Fibroblast of lung (primary cell): ENCODE measurements around the gene PTPN9. TPM values are rescaled to one million over a fixed set of nuclear protein-coding genes. Genes with fewer than 3 reads are reported as not detected.
"Not testable (repeated sequence)": the region's sequence is repeated elsewhere in the genome, so short reads cannot be mapped to it uniquely, and the experiment has no call there.

Experiments used
- DNase-seq, 2 donors: peaks; one replicate each; pipeline versions ENCODE4 v3.0.0 to v3.0.0-alpha.2; 2010; ENCODE audit warnings: low read depth in 2 of 2
- H2AFZ ChIP-seq: 2 replicates; pipeline ENCODE4 v1.5.1; 2012; ENCODE audit warnings: low read length, control low read depth, inconsistent platforms
- H3K27ac ChIP-seq: 2 replicates; pipeline ENCODE4 v1.5.1; 2011; ENCODE audit warnings: low read length, control low read depth; ENCODE audit not compliant: insufficient read depth
- H3K27me3 ChIP-seq: 2 replicates; pipeline ENCODE4 v1.5.1; 2011; ENCODE audit warnings: mild to moderate bottlenecking, low read length; ENCODE audit not compliant: control insufficient read depth, insufficient read depth
- H3K36me3 ChIP-seq: 2 replicates; pipeline ENCODE4 v1.5.1; 2011; ENCODE audit warnings: low read length; ENCODE audit not compliant: control insufficient read depth, insufficient read depth
- H3K4me1 ChIP-seq: 2 replicates; pipeline ENCODE4 v1.5.1; 2011; ENCODE audit warnings: low read length; ENCODE audit not compliant: control insufficient read depth, insufficient read depth; ENCODE audit errors: extremely low read depth
- H3K4me2 ChIP-seq: 2 replicates; pipeline ENCODE4 v1.5.1; 2011; ENCODE audit warnings: low read length, control low read depth; ENCODE audit not compliant: insufficient read depth; ENCODE audit errors: extremely low read depth
- H3K4me3 ChIP-seq, 4 experiments: fragments of 200-600 bp in 1 of 4; sonication (generic) in 1 of 4; replicated peaks in 1 of 4; 2 replicates each; pipeline ENCODE4 v1.5.1; 2011 to 2016; ENCODE audit warnings: low read length in 4 of 4, low read depth in 3 of 4, mild to moderate bottlenecking in 3 of 4, control low read depth in 2 of 4, inconsistent platforms in 1 of 4, mixed read lengths in 1 of 4; ENCODE audit not compliant: insufficient read depth in 1 of 4; ENCODE audit errors: control extremely low read depth in 1 of 4
- H3K79me2 ChIP-seq: 2 replicates; pipeline ENCODE4 v1.5.1; 2012; ENCODE audit warnings: mild to moderate bottlenecking, low read length, inconsistent platforms; ENCODE audit not compliant: control insufficient read depth, insufficient read depth
- H3K9ac ChIP-seq: 2 replicates; pipeline ENCODE4 v1.5.1; 2011; ENCODE audit warnings: mild to moderate bottlenecking, low read length, control low read depth; ENCODE audit not compliant: insufficient read depth
- H3K9me3 ChIP-seq: 2 replicates; pipeline ENCODE4 v1.5.1; 2012; ENCODE audit warnings: low read depth, low read length; ENCODE audit not compliant: control insufficient read depth, insufficient read depth
- H4K20me1 ChIP-seq: 2 replicates; pipeline ENCODE4 v1.5.1; 2011; ENCODE audit warnings: low read length; ENCODE audit not compliant: control insufficient read depth, insufficient read depth; ENCODE audit errors: extremely low read depth
- EZH2 ChIP-seq: IDR thresholded peaks from 2 replicates; pipeline ENCODE4 v1.5.1; 2012; ENCODE audit warnings: low read length, control low read depth, mild to moderate bottlenecking; ENCODE audit errors: missing control alignments
- polyA plus RNA-seq, 2 donors: library from polyadenylated mRNA; depleted of rRNA in 1 of 2; stranded (reverse) in 1 of 2; unstranded in 1 of 2; fragments of >200 nt; gene quantifications; 2 replicates each; pipeline ENCODE4 v1.2.1, GENCODE V29; 2011 to 2012; ENCODE audit warnings: missing spikeins in 1 of 2
- total RNA-seq: library from RNA; depleted of rRNA; stranded (reverse); fragments of >200 nt; gene quantifications from 2 replicates; pipeline ENCODE4 v1.2.1, GENCODE V29; 2014
- TF ChIP-seq, protein P1 (sequence below), 2 donors: IDR thresholded peaks in 1 of 2; conservative IDR thresholded peaks in 1 of 2; 1 replicate in 1 of 2; 2 replicates in 1 of 2; pipeline ENCODE4 v1.5.1; 2011 to 2012; ENCODE audit warnings: low read length in 2 of 2, control low read depth in 1 of 2, inconsistent platforms in 1 of 2, low read depth in 1 of 2, mild to moderate bottlenecking in 1 of 2

PTPN9 gene
- total and polyA plus RNA-seq, 2 donors (not counting 1 experiment from before 2014, with no cell fraction given), result 20.6 to 41.6 TPM

DNA sequence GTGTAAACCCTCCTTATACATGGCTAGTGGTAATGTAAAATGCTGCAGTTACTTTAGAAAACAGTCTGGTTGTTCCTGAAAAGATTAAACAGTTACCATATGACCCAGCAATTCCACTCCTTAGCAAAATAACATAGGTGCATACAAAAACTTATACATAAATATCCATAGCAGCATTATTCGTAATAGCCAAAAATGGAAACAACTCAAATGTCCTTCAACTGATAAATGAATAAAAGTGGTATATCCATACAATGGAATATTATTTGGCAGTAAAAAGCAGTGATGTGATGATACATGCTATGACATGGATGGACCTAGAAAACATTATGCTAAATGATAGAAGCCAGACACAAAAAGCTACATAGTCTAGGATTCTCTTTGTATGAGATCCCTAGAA is 96.0 kb downstream of the PTPN9 start:
- no peaks in the 10 kb centered on the region for H3K79me2 ChIP-seq
- H3K9me3 ChIP-seq, result no peaks in the 10 kb centered on the region
- no peak overlapping the region for H3K4me2 ChIP-seq
- no peak for TF ChIP-seq EZH2
- TF ChIP-seq, protein P1, sequence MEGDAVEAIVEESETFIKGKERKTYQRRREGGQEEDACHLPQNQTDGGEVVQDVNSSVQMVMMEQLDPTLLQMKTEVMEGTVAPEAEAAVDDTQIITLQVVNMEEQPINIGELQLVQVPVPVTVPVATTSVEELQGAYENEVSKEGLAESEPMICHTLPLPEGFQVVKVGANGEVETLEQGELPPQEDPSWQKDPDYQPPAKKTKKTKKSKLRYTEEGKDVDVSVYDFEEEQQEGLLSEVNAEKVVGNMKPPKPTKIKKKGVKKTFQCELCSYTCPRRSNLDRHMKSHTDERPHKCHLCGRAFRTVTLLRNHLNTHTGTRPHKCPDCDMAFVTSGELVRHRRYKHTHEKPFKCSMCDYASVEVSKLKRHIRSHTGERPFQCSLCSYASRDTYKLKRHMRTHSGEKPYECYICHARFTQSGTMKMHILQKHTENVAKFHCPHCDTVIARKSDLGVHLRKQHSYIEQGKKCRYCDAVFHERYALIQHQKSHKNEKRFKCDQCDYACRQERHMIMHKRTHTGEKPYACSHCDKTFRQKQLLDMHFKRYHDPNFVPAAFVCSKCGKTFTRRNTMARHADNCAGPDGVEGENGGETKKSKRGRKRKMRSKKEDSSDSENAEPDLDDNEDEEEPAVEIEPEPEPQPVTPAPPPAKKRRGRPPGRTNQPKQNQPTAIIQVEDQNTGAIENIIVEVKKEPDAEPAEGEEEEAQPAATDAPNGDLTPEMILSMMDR (conservative IDR thresholded peaks at IDR 0.05 in 1 of 2, IDR thresholded peaks at IDR 0.05 in 1 of 2; ENCODE audit: low read depth in 1 of 2, low read length in 2 of 2), result no peak
- DNase-seq, result no peak
- no peak overlapping the region for H3K4me3 ChIP-seq
- H3K9ac ChIP-seq, result no peak overlapping the region
- no peaks in the 10 kb centered on the region for H3K27me3 ChIP-seq
- H4K20me1 ChIP-seq, result no peaks in the 10 kb centered on the region
- H3K36me3 ChIP-seq, result no peaks in the 10 kb centered on the region
- no peak overlapping the region for H2AFZ ChIP-seq
- H3K4me1 ChIP-seq, result no peaks in the 10 kb centered on the region
- H3K27ac ChIP-seq, result no peak overlapping the region

DNA sequence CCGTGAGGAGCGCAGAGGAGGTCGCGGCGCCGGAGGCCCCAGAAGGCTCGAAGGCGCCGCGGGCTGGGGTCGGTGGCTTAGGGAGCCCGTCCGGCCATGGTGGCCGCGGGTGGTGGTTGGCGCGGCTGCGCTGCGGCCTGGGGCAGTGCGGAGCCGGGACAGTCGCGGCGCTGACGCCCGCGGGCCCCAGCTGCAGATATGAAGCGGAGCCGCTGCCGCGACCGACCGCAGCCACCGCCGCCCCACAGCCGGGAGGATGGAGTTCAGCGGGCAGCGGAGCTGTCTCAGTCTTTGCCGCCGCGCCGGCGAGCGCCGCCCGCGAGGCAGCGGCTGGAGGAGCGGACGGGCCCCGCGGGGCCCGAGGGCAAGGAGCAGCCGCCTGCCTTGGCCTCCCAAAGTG is 98.7 kb downstream of the PTPN9 start:
- H3K9me3 ChIP-seq, H3K4me2 ChIP-seq, H3K4me3 ChIP-seq, H3K79me2 ChIP-seq, H3K4me1 ChIP-seq, H2AFZ ChIP-seq, H3K27ac ChIP-seq, H3K27me3 ChIP-seq, DNase-seq, H3K9ac ChIP-seq, H3K36me3 ChIP-seq, H4K20me1 ChIP-seq: not testable (repeated sequence)

DNA sequence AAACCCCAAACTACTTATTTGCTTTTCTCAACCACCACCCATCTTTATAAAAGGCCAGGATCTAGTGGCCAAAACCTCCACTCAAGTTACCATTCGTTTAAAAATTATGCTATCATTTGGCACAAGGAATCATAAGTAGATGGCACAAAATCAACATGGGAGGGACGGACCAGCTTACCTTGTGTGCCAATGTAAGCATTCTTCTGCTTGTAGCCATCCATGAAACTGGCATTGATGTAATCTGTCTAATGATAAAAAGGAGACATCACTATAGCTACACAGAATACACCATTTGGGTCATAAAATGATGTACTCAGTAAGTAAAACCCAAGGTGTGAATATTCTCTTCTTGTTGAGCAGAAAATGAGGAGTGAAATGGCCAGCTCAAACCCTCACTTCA is 99.4 kb downstream of the PTPN9 start:
- H3K9me3 ChIP-seq, result no peaks in the 10 kb centered on the region
- no peaks in the 10 kb centered on the region for H3K27me3 ChIP-seq
- H3K36me3 ChIP-seq, result no peaks in the 10 kb centered on the region
- H4K20me1 ChIP-seq, result no peaks in the 10 kb centered on the region
- no peak overlapping the region for H3K4me2 ChIP-seq
- H3K27ac ChIP-seq, result no peak overlapping the region
- H3K79me2 ChIP-seq, result no peaks in the 10 kb centered on the region
- no peak overlapping the region for H3K4me3 ChIP-seq
- no peak overlapping the region for H2AFZ ChIP-seq
- no peak for DNase-seq
- no peak for TF ChIP-seq EZH2
- TF ChIP-seq, protein P1 (conservative IDR thresholded peaks at IDR 0.05 in 1 of 2, IDR thresholded peaks at IDR 0.05 in 1 of 2; ENCODE audit: low read depth in 1 of 2, low read length in 2 of 2), result no peak
- H3K4me1 ChIP-seq, result no peaks in the 10 kb centered on the region
- H3K9ac ChIP-seq, result no peak overlapping the region

DNA sequence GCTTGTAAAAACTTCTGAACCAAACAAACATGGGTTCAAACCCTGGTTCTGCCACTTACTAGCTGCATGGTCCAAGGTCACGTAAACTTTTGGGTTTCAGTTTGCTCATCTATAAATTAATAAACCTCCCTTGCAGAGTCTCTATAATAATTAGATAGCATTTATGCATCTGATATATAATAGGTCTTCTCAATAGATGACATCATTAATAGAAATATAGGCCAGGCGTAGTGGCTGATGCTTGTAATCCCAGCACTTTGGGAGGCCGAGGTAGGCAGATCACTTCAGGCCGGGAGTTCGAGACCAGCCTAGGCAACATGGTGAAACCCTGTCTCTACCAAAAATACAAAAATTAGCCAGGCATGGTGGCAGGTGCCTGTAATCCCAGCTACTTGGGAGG is 102.0 kb downstream of the PTPN9 start:
- H4K20me1 ChIP-seq, H3K9me3 ChIP-seq, H3K4me2 ChIP-seq, DNase-seq, H3K79me2 ChIP-seq, H3K27ac ChIP-seq, H3K4me3 ChIP-seq, H3K36me3 ChIP-seq, H3K4me1 ChIP-seq, H3K9ac ChIP-seq, H2AFZ ChIP-seq, H3K27me3 ChIP-seq: not testable (repeated sequence)
